ENCODE measurements around the gene KIF13A.
"Not testable (repeated sequence)": the region's sequence is repeated elsewhere in the genome, so short reads cannot be mapped to it uniquely, and the experiment has no call there.

KIF13A gene

DNA sequence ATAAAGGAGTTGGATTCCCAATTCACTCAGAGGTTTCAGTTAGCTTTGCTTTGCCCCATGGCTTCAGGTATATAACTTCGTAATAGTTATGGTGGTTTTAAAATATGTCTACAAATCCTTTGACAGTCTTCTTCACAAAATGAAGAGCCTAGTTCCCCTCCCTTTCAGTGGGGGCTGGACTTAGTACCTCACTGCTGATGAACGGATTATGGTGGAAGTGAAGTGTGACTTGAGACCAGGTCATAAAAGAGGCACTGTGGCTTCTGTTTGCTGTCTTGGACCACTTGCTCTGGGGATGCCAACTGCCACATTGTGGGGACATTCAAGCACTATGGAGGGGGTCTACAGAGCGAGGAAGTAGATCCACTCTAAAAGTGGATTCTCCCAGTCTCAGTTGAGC lies 233.2 kb downstream of the KIF13A start:
- Histone ChIP-seq H3K27me3 (ENCODE audit: insufficient read depth, low read length) (no peaks in the 10 kb centered on the region), H3K36me3 (ENCODE audit: insufficient read depth, low read length) (0 out of 2 replicates have a peak, but pooled peaks cover 3% of the 10 kb centered on the region), H3K9me3 (ENCODE audit: insufficient read depth, low read depth, low read length) (no peaks in the 10 kb centered on the region), H3K4me1 (ENCODE audit: insufficient read depth, low read length) (no peaks in the 10 kb centered on the region), H3K4me3 (ENCODE audit: low read length) (no peak overlapping the region), H3K27ac (ENCODE audit: low read depth, low read length) (no peak overlapping the region), H3K9ac (ENCODE audit: low read depth, low read length) (no peak overlapping the region)
- 89% methylated on average over 3 of the region's 3 CpGs for WGBS

DNA sequence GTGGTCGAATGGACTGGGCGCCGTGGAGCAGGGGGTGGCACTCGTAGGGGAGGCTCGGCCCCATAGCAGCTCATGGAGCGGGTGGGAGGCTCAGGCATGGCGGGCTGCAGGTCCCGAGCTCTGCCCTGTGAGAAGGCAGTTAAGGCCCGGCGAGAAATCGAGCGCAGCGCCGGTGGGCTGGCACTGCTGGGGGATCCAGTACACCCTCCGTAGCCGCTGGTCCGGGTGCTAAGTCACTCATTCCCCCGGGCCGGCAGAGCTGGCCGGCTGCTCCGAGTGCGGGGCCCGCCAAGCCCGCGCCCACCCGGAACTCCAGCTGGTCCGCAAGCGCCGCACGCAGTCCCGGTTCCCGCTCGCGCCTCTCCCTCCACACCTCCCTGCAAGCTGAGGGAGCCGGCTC lies 242.1 kb downstream of the KIF13A start:
- H3K9me3 ChIP-seq (ENCODE audit: insufficient read depth, low read depth, low read length); H3K4me3 ChIP-seq (ENCODE audit: low read length); H3K4me1 ChIP-seq (ENCODE audit: insufficient read depth, low read length); H3K27ac ChIP-seq (ENCODE audit: low read depth, low read length); H3K27me3 ChIP-seq (ENCODE audit: insufficient read depth, low read length); H3K9ac ChIP-seq (ENCODE audit: low read depth, low read length); H3K36me3 ChIP-seq (ENCODE audit: insufficient read depth, low read length): not testable (repeated sequence)
- WGBS = 97% methylated on average over 35 of the region's 35 CpGs

DNA sequence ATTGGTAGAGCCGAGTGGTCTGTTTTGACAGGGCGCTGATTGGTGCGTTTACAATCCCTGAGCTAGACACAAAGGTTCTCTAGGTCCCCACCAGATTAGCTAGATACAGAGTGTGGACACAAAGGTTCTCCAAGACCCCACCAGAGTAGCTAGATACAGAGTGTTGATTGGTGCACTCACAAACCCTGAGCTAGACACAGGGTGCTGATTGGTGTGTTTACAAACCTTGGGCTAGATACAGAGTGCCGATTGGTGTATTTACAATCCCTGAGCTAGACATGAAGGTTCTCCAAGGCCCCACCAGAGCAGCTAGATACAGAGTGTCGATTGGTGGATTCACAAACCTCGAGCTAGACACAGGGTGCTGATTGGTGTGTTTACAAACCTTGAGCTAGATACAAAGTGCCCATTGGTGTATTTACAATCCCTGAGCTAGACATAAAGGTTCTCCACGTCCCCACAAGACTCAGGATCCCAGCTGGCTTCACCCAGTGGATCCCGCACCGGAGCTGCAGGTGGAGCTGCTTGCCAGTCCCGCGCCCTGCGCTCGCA lies 242.6 kb downstream of the KIF13A start:
- not testable (repeated sequence) for H3K9ac ChIP-seq (ENCODE audit: low read depth, low read length); H3K4me3 ChIP-seq (ENCODE audit: low read length); H3K9me3 ChIP-seq (ENCODE audit: insufficient read depth, low read depth, low read length); H3K27ac ChIP-seq (ENCODE audit: low read depth, low read length); H3K27me3 ChIP-seq (ENCODE audit: insufficient read depth, low read length); H3K36me3 ChIP-seq (ENCODE audit: insufficient read depth, low read length); H3K4me1 ChIP-seq (ENCODE audit: insufficient read depth, low read length)
- 97% methylated on average over 13 of the region's 13 CpGs for WGBS

- no peak overlapping the region for H3K9ac ChIP-seq (ENCODE audit: low read depth, low read length)
- WGBS = 92% methylated on average over 11 of the region's 11 CpGs
- H3K4me1 ChIP-seq (ENCODE audit: insufficient read depth, low read length) = no peaks in the 10 kb centered on the region
- no peaks in the 10 kb centered on the region for H3K36me3 ChIP-seq (ENCODE audit: insufficient read depth, low read length)
- no peaks in the 10 kb centered on the region for H3K9me3 ChIP-seq (ENCODE audit: insufficient read depth, low read depth, low read length)
- no peak overlapping the region for H3K4me3 ChIP-seq (ENCODE audit: low read length)
- H3K27me3 ChIP-seq (ENCODE audit: insufficient read depth, low read length) = no peaks in the 10 kb centered on the region
- no peak overlapping the region for H3K27ac ChIP-seq (ENCODE audit: low read depth, low read length)
Measured at GRCh38 chr6:17744019-17744756, 243.2 kb downstream of the KIF13A start.

- H3K9me3 ChIP-seq (ENCODE audit: insufficient read depth, low read depth, low read length) = peaks cover 17% of the 10 kb centered on the region
- H3K27ac ChIP-seq (ENCODE audit: low read depth, low read length) = no peak overlapping the region
- H3K4me3 ChIP-seq (ENCODE audit: low read length) = no peak overlapping the region
- H3K36me3 ChIP-seq (ENCODE audit: insufficient read depth, low read length) = no peaks in the 10 kb centered on the region
- H3K9ac ChIP-seq (ENCODE audit: low read depth, low read length) = no peak overlapping the region
- no peaks in the 10 kb centered on the region for H3K4me1 ChIP-seq (ENCODE audit: insufficient read depth, low read length)
- 88% methylated on average over 8 of the region's 8 CpGs for WGBS
- H3K27me3 ChIP-seq (ENCODE audit: insufficient read depth, low read length) = no peaks in the 10 kb centered on the region
Measured at GRCh38 chr6:17741507-17741906, 245.9 kb downstream of the KIF13A start.

- H3K27ac ChIP-seq (ENCODE audit: low read depth, low read length) = no peak overlapping the region
Measured at GRCh38 chr6:17740559-17741220, 246.7 kb downstream of the KIF13A start.

DNA sequence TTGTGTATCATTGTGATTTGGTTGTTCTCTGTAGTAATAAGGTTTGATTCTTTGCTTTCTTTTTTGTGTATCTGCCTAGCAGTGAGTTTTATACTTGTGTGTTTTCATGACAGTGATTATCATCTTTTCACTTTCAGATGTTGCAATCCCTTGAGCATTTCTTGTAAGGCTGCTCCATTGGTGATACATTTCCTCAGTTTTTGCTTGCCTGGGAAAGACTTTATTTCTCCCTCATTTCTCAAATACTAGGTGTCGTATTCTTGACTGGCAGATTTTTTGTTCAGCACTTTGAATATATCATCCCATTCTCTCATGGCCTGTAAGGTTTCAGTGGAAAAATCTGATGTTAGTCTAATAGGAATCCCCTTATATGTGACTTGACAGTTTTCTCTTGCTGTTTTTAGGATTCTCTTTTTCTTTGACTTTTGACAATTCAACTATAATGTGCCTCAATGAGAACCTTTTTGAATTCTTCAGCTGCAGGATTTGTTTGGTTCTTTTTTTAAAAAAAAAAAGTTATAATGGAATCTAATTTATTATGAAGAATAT lies 249.7 kb downstream of the KIF13A start:
- H3K9me3 ChIP-seq (ENCODE audit: insufficient read depth, low read depth, low read length) = peaks cover 19% of the 10 kb centered on the region
- no peak overlapping the region for H3K9ac ChIP-seq (ENCODE audit: low read depth, low read length)
- H3K4me1 ChIP-seq (ENCODE audit: insufficient read depth, low read length) = no peaks in the 10 kb centered on the region
- no peaks in the 10 kb centered on the region for H3K36me3 ChIP-seq (ENCODE audit: insufficient read depth, low read length)
- H3K27me3 ChIP-seq (ENCODE audit: insufficient read depth, low read length) = no peaks in the 10 kb centered on the region
- H3K27ac ChIP-seq (ENCODE audit: low read depth, low read length) = no peak overlapping the region
- no peak overlapping the region for H3K4me3 ChIP-seq (ENCODE audit: low read length)
- WGBS = 100% methylated on average over 1 of the region's 1 CpG

More at GRCh38 chr6:17740559-17741220, 246.7 kb downstream of the KIF13A start:
- Histone ChIP-seq H3K4me3 (ENCODE audit: low read length) (no peak overlapping the region), H3K27me3 (ENCODE audit: insufficient read depth, low read length) (no peaks in the 10 kb centered on the region), H3K4me1 (ENCODE audit: insufficient read depth, low read length) (no peaks in the 10 kb centered on the region), H3K36me3 (ENCODE audit: insufficient read depth, low read length) (no peaks in the 10 kb centered on the region), H3K9me3 (ENCODE audit: insufficient read depth, low read depth, low read length) (peaks cover 19% of the 10 kb centered on the region), H3K9ac (ENCODE audit: low read depth, low read length) (no peak overlapping the region)
- WGBS = 91% methylated on average over 5 of the region's 5 CpGs

- H3K4me3 ChIP-seq (ENCODE audit: low read length); H3K9ac ChIP-seq (ENCODE audit: low read depth, low read length); H3K36me3 ChIP-seq (ENCODE audit: insufficient read depth, low read length); H3K27ac ChIP-seq (ENCODE audit: low read depth, low read length); H3K4me1 ChIP-seq (ENCODE audit: insufficient read depth, low read length); H3K27me3 ChIP-seq (ENCODE audit: insufficient read depth, low read length): not testable (repeated sequence)
- 93% methylated on average over 25 of the region's 27 CpGs for WGBS
- H3K9me3 ChIP-seq (ENCODE audit: insufficient read depth, low read depth, low read length) = peaks cover 19% of the 10 kb centered on the region
Measured at GRCh38 chr6:17735311-17735710, 252.1 kb downstream of the KIF13A start.

- 89% methylated on average over 4 of the region's 6 CpGs for WGBS
- Histone ChIP-seq H3K27me3 (ENCODE audit: insufficient read depth, low read length) (no peaks in the 10 kb centered on the region), H3K9ac (ENCODE audit: low read depth, low read length) (no peak overlapping the region), H3K27ac (ENCODE audit: low read depth, low read length) (no peak overlapping the region), H3K36me3 (ENCODE audit: insufficient read depth, low read length) (no peaks in the 10 kb centered on the region), H3K4me1 (ENCODE audit: insufficient read depth, low read length) (no peaks in the 10 kb centered on the region), H3K9me3 (ENCODE audit: insufficient read depth, low read depth, low read length) (no peaks in the 10 kb centered on the region), H3K4me3 (ENCODE audit: low read length) (no peak overlapping the region)
Measured at GRCh38 chr6:17730078-17730704, 257.2 kb downstream of the KIF13A start.

DNA sequence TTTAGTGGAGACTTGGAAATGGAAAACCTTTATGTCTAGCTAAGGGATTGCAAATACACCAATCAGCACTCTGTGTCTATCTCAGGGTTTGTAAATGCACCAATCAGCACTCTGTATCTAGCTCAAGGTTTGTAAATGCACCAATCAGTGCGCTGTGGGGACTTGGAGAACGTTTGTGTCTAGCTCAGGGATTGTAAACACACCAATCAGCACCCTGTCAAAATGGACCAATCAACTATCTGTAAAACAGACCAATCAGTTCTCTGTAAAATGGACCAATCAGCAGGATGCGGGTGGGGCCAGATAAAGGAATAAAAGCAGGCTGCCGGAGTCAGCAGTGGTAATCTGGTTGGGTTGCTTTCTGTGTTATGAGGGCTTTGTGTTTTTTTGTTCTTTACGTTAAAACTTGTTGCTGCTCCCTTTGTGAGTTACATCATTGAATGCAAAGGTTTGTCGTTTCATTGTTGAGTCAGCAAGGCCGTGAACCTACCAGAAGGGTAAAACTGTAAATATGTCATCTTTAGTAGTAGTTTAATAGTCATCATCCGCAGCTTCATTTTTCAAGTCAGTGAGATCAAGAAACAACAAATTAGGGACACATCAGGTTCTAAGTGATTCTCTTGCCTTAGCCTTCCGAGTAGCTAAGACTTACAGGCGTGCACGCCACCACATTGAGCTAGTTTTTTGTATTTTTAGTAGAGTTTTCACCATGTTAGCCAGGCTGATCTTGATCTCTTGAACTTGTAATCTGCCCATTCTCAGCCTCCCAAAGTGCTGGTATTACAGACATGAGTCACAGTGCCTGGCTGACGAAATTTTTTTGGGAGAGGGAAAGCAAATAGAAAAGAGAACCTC lies 258.0 kb downstream of the KIF13A start:
- Histone ChIP-seq H3K9me3 (ENCODE audit: insufficient read depth, low read depth, low read length) (no peaks in the 10 kb centered on the region), H3K27ac (ENCODE audit: low read depth, low read length) (no peak overlapping the region), H3K36me3 (ENCODE audit: insufficient read depth, low read length) (no peaks in the 10 kb centered on the region), H3K9ac (ENCODE audit: low read depth, low read length) (no peak overlapping the region), H3K4me3 (ENCODE audit: low read length) (no peak overlapping the region), H3K4me1 (ENCODE audit: insufficient read depth, low read length) (peaks cover 2% of the 10 kb centered on the region; the same call in 1 of the 2 replicates), H3K27me3 (ENCODE audit: insufficient read depth, low read length) (no peaks in the 10 kb centered on the region)
- 95% methylated on average over 12 of the region's 12 CpGs for WGBS

Data from HUES64 (cell line).